WTC11 (cell line): ENCODE measurements around the gene SLC1A7.

Experiments used
- CTCF ChIP-seq: fragments of 200-600 bp; IDR thresholded peaks from 2 replicates; pipeline ENCODE4 v1.8.0; 2022; ENCODE audit warnings: antibody characterized with exemption
- JUN ChIP-seq: sonication (generic); formaldehyde crosslinking; IDR thresholded peaks from 2 replicates; pipeline ENCODE4 v1.8.0; 2023; ENCODE audit warnings: mild to moderate bottlenecking, missing genetic modification reagents

- TF ChIP-seq CTCF (no peak), JUN (CRISPR knock-in tag) (no peak)
Observed at GRCh38 chr1:53068314-53069099, 73.9 kb downstream of the SLC1A7 start.
